Adrenal gland (tissue), 12 donors: ENCODE measurements around the gene P4HA2. TPM values are rescaled to one million over a fixed set of nuclear protein-coding genes. Genes with fewer than 3 reads are reported as not detected.

Source experiments
- DNase-seq, 7 donors: peaks; one replicate each; pipeline ENCODE4 v3.0.0-alpha.2; 2019 to 2020
- H3K27ac ChIP-seq, 5 donors: fragments of 200-600 bp; sonication (generic) in 4 of 5; 1 replicate in 3 of 5; 2 replicates in 2 of 5; pipeline versions ENCODE4 v1.5.1 to v1.8.0; 2016 to 2020; ENCODE audit warnings: mild to moderate bottlenecking in 1 of 5
- H3K27me3 ChIP-seq: fragments of 200-600 bp; 2 replicates; pipeline ENCODE4 v1.8.0; 2021
- H3K36me3 ChIP-seq, 2 donors: fragments of 200-600 bp; replicated peaks in 1 of 2; 1 replicate in 1 of 2; 2 replicates in 1 of 2; pipeline versions ENCODE4 v1.5.1 to v1.8.0; 2018 to 2022
- H3K4me1 ChIP-seq, 2 donors: fragments of 200-600 bp; replicated peaks in 1 of 2; 1 replicate in 1 of 2; 2 replicates in 1 of 2; pipeline versions ENCODE4 v1.5.1 to v1.8.0; 2018 to 2021
- H3K4me3 ChIP-seq, 4 donors: fragments of 200-600 bp; sonication (generic) in 3 of 4; one replicate each; pipeline ENCODE4 v1.5.1; 2016 to 2018
- H3K9me3 ChIP-seq, 3 donors: fragments of 200-600 bp; sonication (generic) in 1 of 3; replicated peaks in 1 of 3; 1 replicate in 2 of 3; 2 replicates in 1 of 3; pipeline versions ENCODE4 v1.5.1 to v1.8.0; 2016 to 2021
- CTCF ChIP-seq, 6 experiments: fragments of 450-650 bp in 4 of 6; fragments of 200-600 bp in 2 of 6; sonication (generic) in 1 of 6; IDR thresholded peaks; 1 replicate in 5 of 6; 2 replicates in 1 of 6; pipeline versions ENCODE4 v1.5.1 to v1.8.0; 2016 to 2021; ENCODE audit warnings: antibody characterized with exemption in 6 of 6, mild to moderate bottlenecking in 2 of 6, moderate library complexity in 1 of 6
- POLR2A ChIP-seq, 2 donors: fragments of 450-650 bp; IDR thresholded peaks; one replicate each; pipeline ENCODE4 v1.6.1; 2017; ENCODE audit warnings: antibody characterized with exemption in 2 of 2, mild to moderate bottlenecking in 2 of 2, moderate library complexity in 1 of 2
- WGBS, 4 donors: extraction: QIAGEN DNeasy Blood & Tissue Kit in 2 of 4; methylation state at CpG; one replicate each; pipeline versions ENCODE4 v1.1.5 to v1.1.7; 2013 to 2017; 5-methylcytosine and 5-hydroxymethylcytosine counted together
- intact Hi-C, 2 donors: fragments of 100-400 bp; cut with DNase I; formaldehyde crosslinking; loops; one replicate each; pipeline versions ENCODE4 v1.14.1 to v1.15.0; 2022 to 2023
- polyA plus RNA-seq, 3 donors: library from polyadenylated mRNA; stranded (reverse); fragments of 200-250 nt in 2 of 3; fragments of 350-450 nt in 1 of 3; fragmentation: Illumina TruSeq in 1 of 3; extraction: RNeasy Lipid Tissue Mini Kit (QIAGEN cat#74804) in 1 of 3; gene quantifications; one replicate each; pipeline ENCODE4 v1.2.3, GENCODE V29; 2013 to 2014
- total RNA-seq, 9 donors: library from RNA; depleted of rRNA in 4 of 9; stranded (reverse); fragments of >200 nt in 4 of 9; fragments of 120-200 nt in 1 of 9; fragmentation: NEBNext Ultra II Directional in 1 of 9; extraction: Animal tissue kit (Norgen Biotek cat#: 25700) in 1 of 9; gene quantifications; one replicate each; pipeline versions ENCODE4 v1.1.0 to v1.2.4, GENCODE V29; 2013 to 2023
- donor health status: healthy with polysubstance abuse.
- donor health status: Bipolar disorder and iron deficiency.
- donor health status: DM: yes; HTN: yes; CAD: no.
- donor health status: DM: no; HTN: no; CAD: no.
- donor health status: DM: no; HTN: no; CAD: no.
- donor health status: DM: yes; HTN: yes; CAD: no.

Gene P4HA2
- total and polyA plus RNA-seq, 12 donors: 9.9 to 34.0 (median 15.5) TPM

DNA sequence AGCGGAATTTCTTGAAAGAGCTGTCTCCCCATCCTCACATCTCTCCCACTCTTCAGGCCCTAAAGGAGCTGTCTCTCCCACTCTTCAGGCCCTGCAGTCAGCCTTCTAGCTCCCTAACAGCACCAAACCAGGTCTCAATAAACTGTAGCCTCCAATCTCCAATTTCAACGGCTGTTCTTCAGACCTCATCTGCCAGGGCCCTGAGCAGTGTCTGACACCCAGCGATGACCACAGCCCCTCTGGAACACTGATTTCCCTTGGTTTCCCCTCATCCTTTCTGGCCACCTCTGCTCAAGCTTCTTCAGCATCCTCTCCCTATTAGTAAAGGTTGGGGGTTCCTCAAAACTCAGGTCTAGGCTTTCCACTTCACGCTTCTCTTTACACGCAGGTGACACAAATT is 1.6 kb upstream of the P4HA2 start:
- H3K27me3 ChIP-seq: no peaks in the 10 kb centered on the region
- no peak overlapping the region for H3K4me3 ChIP-seq
- no peaks in the 10 kb centered on the region for H3K36me3 ChIP-seq
- peaks cover 0 to 17% of the 10 kb centered on the region in 2 donors for H3K4me1 ChIP-seq
- intact Hi-C loops: no loop called here
- H3K9me3 ChIP-seq: no peaks in the 10 kb centered on the region
- 94 to 97% (median 95%) methylated on average over 5 of the region's 5 CpGs for WGBS, 4 donors
- H3K27ac ChIP-seq: no peak overlapping the region
- TF ChIP-seq CTCF (IDR thresholded peaks at IDR 0.05): no peak
- no peak for TF ChIP-seq POLR2A (IDR thresholded peaks at IDR 0.05)
- peak in 2 of 7 donors; percentile 9 to 20 for DNase-seq

GRCh38 chr5:132228241-132229035 is 785 bp upstream of the P4HA2 start:
- Histone ChIP-seq H3K36me3 (no peaks in the 10 kb centered on the region), H3K27me3 (no peaks in the 10 kb centered on the region), H3K4me1 (peaks cover 0 to 20% of the 10 kb centered on the region in 2 donors), H3K27ac (peak overlapping the region in 1 of 5 donors; percentile 81), H3K9me3 (no peaks in the 10 kb centered on the region), H3K4me3 (peak overlapping the region in 3 of 4 donors; percentile 36 to 67 (median 66))
- intact Hi-C loops: no loop called here
- WGBS, 4 donors: 71 to 89% (median 73%) methylated on average over 19 to 27 of the region's 27 CpGs
- TF ChIP-seq POLR2A (IDR thresholded peaks at IDR 0.05) (no peak), CTCF (IDR thresholded peaks at IDR 0.05) (no peak)
- peak in 2 of 7 donors; percentile 13 to 52 for DNase-seq

DNA sequence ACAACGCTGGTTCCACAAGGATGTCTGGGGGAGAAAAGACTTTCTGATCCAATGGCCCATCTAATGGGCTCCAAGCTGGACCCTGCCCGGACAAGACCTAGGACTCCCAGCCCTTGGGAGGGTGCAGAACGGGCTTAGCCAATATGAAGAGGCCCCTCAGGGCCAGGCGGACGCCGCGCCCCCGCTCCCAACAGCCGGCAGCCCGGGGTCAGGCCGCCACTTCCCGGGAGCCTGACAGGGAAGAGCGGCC is 493 bp downstream of the P4HA2 start:
- Histone ChIP-seq H3K4me3 (peak overlapping the region in 2 of 4 donors; percentile 66 to 67), H3K27me3 (no peaks in the 10 kb centered on the region), H3K9me3 (no peaks in the 10 kb centered on the region), H3K27ac (peak overlapping the region in 3 of 5 donors; percentile 70 to 82 (median 81)), H3K36me3 (no peaks in the 10 kb centered on the region), H3K4me1 (peaks cover 0 to 20% of the 10 kb centered on the region in 2 donors)
- no peak for DNase-seq
- TF ChIP-seq POLR2A (IDR thresholded peaks at IDR 0.05) (no peak), CTCF (IDR thresholded peaks at IDR 0.05) (no peak)
- intact Hi-C loops: no loop called here
- WGBS, 4 donors: 0 to 10% (median 0%) methylated on average over 1 to 13 of the region's 13 CpGs

GRCh38 chr5:132226516-132227234 is 978 bp downstream of the P4HA2 start:
- no peaks in the 10 kb centered on the region for H3K27me3 ChIP-seq
- peak overlapping the region in 2 of 5 donors; percentile 81 to 82 for H3K27ac ChIP-seq
- H3K36me3 ChIP-seq: no peaks in the 10 kb centered on the region
- no peaks in the 10 kb centered on the region for H3K9me3 ChIP-seq
- DNase-seq: peak in 3 of 7 donors; percentile 13 to 55 (median 21)
- whole genome bisulfite sequencing, 4 donors: 64 to 78% (median 70%) methylated on average over 21 to 23 of the region's 23 CpGs
- peaks cover 0 to 25% of the 10 kb centered on the region in 2 donors for H3K4me1 ChIP-seq
- H3K4me3 ChIP-seq: peak overlapping the region in 2 of 4 donors; percentile 66 to 67
- intact Hi-C loops: no loop called here
- TF ChIP-seq CTCF (IDR thresholded peaks at IDR 0.05): no peak
- TF ChIP-seq POLR2A (IDR thresholded peaks at IDR 0.05): no peak
